ENCODE measurements around the gene MYL6B. TPM values are rescaled to one million over a fixed set of nuclear protein-coding genes. Genes with fewer than 3 reads are reported as not detected.
A peak's percentile ranks its signal among the peaks of the same experiment; 100 is the strongest.

Gene MYL6B
- total RNA-seq, 1 experiment from 2014 or later, result 153 TPM

- ATAC-seq (no peak), DNase-seq (no peak)
- Histone ChIP-seq H3K4me1 (ENCODE audit: insufficient read depth, low read length) (peaks cover 26% of the 10 kb centered on the region), H3K4me3 (ENCODE audit: low read length) (peak overlapping the region; percentile 76; the same call in 1 of the 2 replicates), H3K4me2 (ENCODE audit: low read length) (peak overlapping the region; percentile 97), H3F3A (ENCODE audit: low read length, unreplicated experiment) (peaks cover 13% of the 10 kb centered on the region), H4K20me1 (ENCODE audit: low read length) (peaks cover 34% of the 10 kb centered on the region), H3K36me3 (ENCODE audit: low read depth, low read length) (peaks cover 48% of the 10 kb centered on the region), H2AFZ (ENCODE audit: low read length) (no peak overlapping the region), H3K79me2 (ENCODE audit: low read length) (peaks cover 38% of the 10 kb centered on the region), H3K9me3 (ENCODE audit: low read length) (no peaks in the 10 kb centered on the region), H3K9me2 (replicated peaks; ENCODE audit: low read length) (no peaks in the 10 kb centered on the region), H3K27me3 (ENCODE audit: low read length) (no peaks in the 10 kb centered on the region), H3K9ac (ENCODE audit: low read length) (no peak overlapping the region), H3K27ac (ENCODE audit: low read length) (no peak overlapping the region)
- no TSS peak for BruUV-seq (replicated peaks)
- ChIA-PET POLR2A (ENCODE audit: unreplicated experiment) (interaction anchor here (0.5 to 1.2 kb wide), 2 partner anchors 32 to 33 kb away, joined by 4 to 6 read pairs; partner anchors contain the start of gene ESYT1), CTCF (no interaction called here)
- intact Hi-C loops (cut with micrococcal nuclease), result no loop called here
- TF ChIP-seq CTCF (conservative IDR thresholded peaks at IDR 0.05; ENCODE audit: low read depth, low read length) (no peak), EZH2 (IDR thresholded peaks at IDR 0.05; ENCODE audit: low read length, unreplicated experiment) (no peak), EZH2phosphoT487 (IDR thresholded peaks at IDR 0.05; ENCODE audit: borderline replicate concordance, low read length) (no peak)
These were observed 8.7 kb downstream of the MYL6B start for GRCh38 chr12:56160894-56161689.

- no peak overlapping the region for H3K27ac ChIP-seq (ENCODE audit: low read length)
- H3K4me2 ChIP-seq (ENCODE audit: low read length), result no peak overlapping the region
- H3F3A ChIP-seq (ENCODE audit: low read length, unreplicated experiment), result peaks cover 13% of the 10 kb centered on the region
- no peak overlapping the region for H2AFZ ChIP-seq (ENCODE audit: low read length)
- H3K36me3 ChIP-seq (ENCODE audit: low read depth, low read length), result peaks cover 48% of the 10 kb centered on the region
- peaks cover 34% of the 10 kb centered on the region for H4K20me1 ChIP-seq (ENCODE audit: low read length)
- H3K9me2 ChIP-seq (replicated peaks; ENCODE audit: low read length), result no peaks in the 10 kb centered on the region
- intact Hi-C loops (cut with micrococcal nuclease), result no loop called here
- peaks cover 26% of the 10 kb centered on the region for H3K4me1 ChIP-seq (ENCODE audit: insufficient read depth, low read length)
- H3K27me3 ChIP-seq (ENCODE audit: low read length), result no peaks in the 10 kb centered on the region
- ATAC-seq (no peak), DNase-seq (no peak)
- CTCF ChIA-PET, result no interaction called here
- TF ChIP-seq EZH2phosphoT487 (IDR thresholded peaks at IDR 0.05; ENCODE audit: borderline replicate concordance, low read length) (no peak), EZH2 (IDR thresholded peaks at IDR 0.05; ENCODE audit: low read length, unreplicated experiment) (no peak), CTCF (conservative IDR thresholded peaks at IDR 0.05; ENCODE audit: low read depth, low read length) (no peak)
- no peak overlapping the region for H3K4me3 ChIP-seq (ENCODE audit: low read length)
- H3K79me2 ChIP-seq (ENCODE audit: low read length), result peaks cover 38% of the 10 kb centered on the region
- no peaks in the 10 kb centered on the region for H3K9me3 ChIP-seq (ENCODE audit: low read length)
- POLR2A ChIA-PET (ENCODE audit: unreplicated experiment), result interaction anchor here (0.5 kb wide), 1 partner anchor 32 kb away, joined by 6 read pairs; no protein-coding TSS in a partner anchor
- BruUV-seq (replicated peaks), result no TSS peak
- H3K9ac ChIP-seq (ENCODE audit: low read length), result no peak overlapping the region
These were observed 9.4 kb downstream of the MYL6B start for GRCh38 chr12:56161690-56162351.
